Measurements from ENCODE around the gene LTBP3. TPM values are rescaled to one million over a fixed set of nuclear protein-coding genes. Genes with fewer than 3 reads are reported as not detected.
A peak's percentile ranks its signal among the peaks of the same experiment; 100 is the strongest.

LTBP3 gene
- total RNA-seq, 2 experiments from 2014 or later: 57.8 to 72.7 TPM

DNA sequence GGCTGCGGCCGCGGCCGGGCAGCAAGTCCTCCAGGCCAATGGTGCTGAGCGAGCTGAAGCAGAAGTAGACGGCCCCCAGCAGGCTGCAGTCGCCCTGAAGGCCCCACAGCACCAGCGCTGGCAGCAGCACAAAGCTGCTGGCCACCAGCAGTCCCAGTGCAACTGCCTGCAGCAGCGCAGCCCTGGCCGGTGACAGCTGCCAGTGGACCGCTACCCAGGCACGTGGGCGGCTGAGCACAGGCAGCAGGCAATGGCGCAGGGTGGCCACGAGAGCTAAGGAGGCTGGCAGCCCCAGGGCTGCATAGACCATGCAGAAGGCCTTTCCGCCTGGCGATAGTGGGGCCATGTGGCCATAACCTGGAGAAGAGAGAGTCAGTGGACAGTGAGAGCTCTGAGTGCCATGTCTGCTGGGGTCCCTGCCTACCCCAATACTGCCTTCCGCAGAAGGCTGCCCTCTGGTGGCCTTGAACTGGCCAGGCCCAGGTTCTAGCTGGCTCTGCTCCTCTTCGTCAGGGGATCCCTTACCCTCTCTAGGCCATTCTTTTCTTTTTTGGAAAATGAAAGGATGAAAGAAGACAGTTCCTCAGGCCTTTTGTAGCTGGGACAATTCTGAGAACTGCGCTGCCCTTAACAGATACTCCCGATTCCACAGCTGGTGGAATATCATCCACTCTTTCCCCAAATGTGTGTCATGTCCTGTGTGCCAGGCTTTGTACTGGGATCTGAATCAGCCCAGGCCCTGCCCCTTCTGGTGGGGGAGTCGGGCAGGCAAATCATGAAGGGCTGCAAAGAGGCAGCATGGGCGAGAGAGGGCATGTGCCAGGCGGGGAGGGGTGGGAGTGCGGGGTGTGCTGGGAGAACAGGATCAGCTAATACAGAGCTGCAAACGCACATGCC is 35.6 kb upstream of the LTBP3 start:
- intact Hi-C loops (cut with DNase I, micrococcal nuclease): loop anchor here in 1 of 2 experiments (2.0 kb wide), 1 partner anchor 19 kb away; no protein-coding TSS in a partner anchor
- peak; percentile 66 for DNase-seq
- peaks cover 10% of the 10 kb centered on the region for H3K36me3 Mint-ChIP-seq (ENCODE audit: low read depth)
- CTCF ChIA-PET: interaction anchor here (0.6 to 2.4 kb wide), 19 partner anchors 9 to 380 kb away, joined by 3 to 13 read pairs (median 4); partner anchors contain the start of genes EHBP1L1, FAM89B, PCNX3 and ZNRD2
- H3K9me3 Mint-ChIP-seq (ENCODE audit: low read depth): no peaks in the 10 kb centered on the region
- peak; percentile 39 for ATAC-seq
- H3K4me1 Mint-ChIP-seq: peaks cover 17% of the 10 kb centered on the region
- H3K27ac Mint-ChIP-seq: no peak overlapping the region
- no peaks in the 10 kb centered on the region for H3K27me3 Mint-ChIP-seq
- H3K4me3 Mint-ChIP-seq: no peak overlapping the region
- POLR2A ChIA-PET: interaction anchor here (0.6 to 1.4 kb wide), 5 partner anchors 8 to 264 kb away, joined by 3 to 4 read pairs (median 3); partner anchors contain the start of genes CFL1 and FAM89B

DNA sequence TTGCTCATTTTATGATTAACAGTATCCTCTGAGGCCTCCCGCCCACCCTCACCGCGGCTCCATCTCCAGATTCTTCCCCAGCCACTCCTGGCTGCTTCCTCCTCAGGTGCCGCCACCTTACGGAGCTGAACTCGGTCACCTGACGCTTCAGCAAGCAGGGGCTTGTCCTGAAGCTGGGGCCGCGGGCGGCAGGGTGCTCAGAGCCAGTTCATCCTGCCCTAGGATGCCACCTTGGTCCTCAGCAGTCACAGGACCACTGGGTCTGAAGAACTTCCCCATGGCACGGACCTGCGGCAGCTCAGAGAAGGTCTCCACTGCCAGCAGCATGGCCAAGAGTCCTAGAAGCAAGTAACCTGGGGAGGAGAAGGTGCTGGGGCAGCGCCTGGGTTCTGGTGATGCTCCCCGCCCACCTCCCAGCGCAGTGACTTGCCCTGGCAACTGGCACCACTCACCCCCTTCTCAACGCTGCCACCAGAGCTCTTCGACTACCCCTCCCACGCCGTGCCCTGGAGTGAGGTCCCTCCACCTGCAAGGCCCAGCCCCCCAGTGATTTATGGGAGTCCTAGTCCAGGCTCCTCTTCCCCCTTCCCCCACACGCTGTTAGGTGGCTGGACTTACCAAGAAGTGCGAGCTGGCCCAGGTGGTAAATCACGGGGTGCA is 34.8 kb upstream of the LTBP3 start:
- Mint-ChIP-seq H3K4me3 (no peak overlapping the region), H3K4me1 (peaks cover 25% of the 10 kb centered on the region), H3K36me3 (ENCODE audit: low read depth) (peaks cover 12% of the 10 kb centered on the region), H3K9me3 (ENCODE audit: low read depth) (no peaks in the 10 kb centered on the region), H3K27me3 (no peaks in the 10 kb centered on the region), H3K27ac (no peak overlapping the region)
- CTCF ChIA-PET: interaction anchor here (0.6 to 2.4 kb wide), 12 partner anchors 8 to 258 kb away, joined by 3 to 13 read pairs (median 4); partner anchors contain the start of genes EHBP1L1, PCNX3 and ZNRD2
- ATAC-seq (no peak), DNase-seq (no peak)
- POLR2A ChIA-PET: interaction anchor here (0.7 to 1.4 kb wide), 4 partner anchors 8 to 206 kb away, joined by 3 to 4 read pairs (median 3); partner anchors contain the start of gene FAM89B
- intact Hi-C loops (cut with DNase I, micrococcal nuclease): no loop called here

DNA sequence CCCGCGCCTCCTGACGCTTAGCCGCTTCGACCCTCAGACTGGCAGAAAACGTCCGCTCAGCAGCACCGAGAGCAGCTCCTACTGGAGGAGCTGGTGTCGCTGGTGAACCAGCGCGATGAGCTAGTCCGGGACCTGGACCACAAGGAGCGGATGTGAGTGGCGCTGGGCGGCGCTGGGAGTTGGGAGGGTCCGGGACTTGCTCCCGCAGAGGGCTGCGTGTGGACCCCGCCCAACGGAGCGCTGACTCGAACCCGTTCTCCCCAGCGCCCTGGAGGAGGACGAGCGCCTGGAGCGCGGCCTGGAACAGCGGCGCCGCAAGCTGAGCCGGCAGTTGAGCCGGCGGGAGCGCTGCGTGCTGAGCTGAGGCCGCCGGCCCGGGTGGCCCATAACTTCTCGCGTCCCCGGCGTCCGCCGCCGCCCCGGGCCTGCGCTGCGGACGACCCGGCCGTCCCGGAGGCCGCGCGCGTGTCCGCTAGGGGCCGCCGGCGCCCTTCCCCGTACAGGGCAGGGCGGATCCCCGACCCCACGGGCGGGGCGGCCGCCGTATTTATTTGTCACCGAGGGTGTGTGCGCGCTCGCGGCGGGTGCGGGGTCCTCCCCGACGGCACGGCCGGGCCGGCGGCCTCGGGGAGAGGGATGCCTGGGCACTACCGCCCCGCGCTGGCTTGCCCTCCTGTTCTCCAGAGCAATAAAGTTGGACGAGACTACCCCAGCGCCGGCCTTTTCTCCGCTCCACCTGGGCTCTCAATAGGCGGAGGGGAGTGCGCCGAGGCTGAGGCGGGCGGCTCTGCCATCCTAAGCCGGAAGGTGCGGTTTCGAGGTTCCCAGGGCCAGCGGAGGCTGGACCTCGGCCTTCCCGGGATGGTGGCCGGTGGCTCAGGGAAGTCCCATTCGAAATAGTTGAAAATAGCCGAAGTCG is 34.0 kb upstream of the LTBP3 start:
- Mint-ChIP-seq H3K36me3 (ENCODE audit: low read depth) (peaks cover 18% of the 10 kb centered on the region), H3K4me1 (peaks cover 33% of the 10 kb centered on the region), H3K27ac (no peak overlapping the region), H3K9me3 (ENCODE audit: low read depth) (no peaks in the 10 kb centered on the region), H3K27me3 (no peaks in the 10 kb centered on the region), H3K4me3 (no peak overlapping the region)
- ChIA-PET CTCF (interaction anchor here (0.7 to 2.4 kb wide), 8 partner anchors 8 to 51 kb away, joined by 3 to 13 read pairs (median 4); partner anchors contain the start of genes EHBP1L1, PCNX3 and ZNRD2), POLR2A (no interaction called here)
- intact Hi-C loops (cut with DNase I, micrococcal nuclease): no loop called here
- ATAC-seq: no peak
- no peak for DNase-seq

GRCh38 chr11:65590240-65590738 is 32.1 kb upstream of the LTBP3 start:
- peaks cover 27% of the 10 kb centered on the region for H3K36me3 Mint-ChIP-seq (ENCODE audit: low read depth)
- H3K9me3 Mint-ChIP-seq (ENCODE audit: low read depth): no peaks in the 10 kb centered on the region
- CTCF ChIA-PET: interaction anchor here (0.6 to 5.0 kb wide), 3 partner anchors 25 to 50 kb away, joined by 4 to 49 read pairs (median 6); no protein-coding TSS in a partner anchor
- H3K4me3 Mint-ChIP-seq: no peak overlapping the region
- intact Hi-C loops (cut with DNase I, micrococcal nuclease): no loop called here
- peaks cover 40% of the 10 kb centered on the region for H3K4me1 Mint-ChIP-seq
- POLR2A ChIA-PET: interaction anchor here (0.6 kb wide), 1 partner anchor 828 kb away, joined by 3 read pairs; no protein-coding TSS in a partner anchor
- no peaks in the 10 kb centered on the region for H3K27me3 Mint-ChIP-seq
- DNase-seq: no peak
- H3K27ac Mint-ChIP-seq: no peak overlapping the region
- ATAC-seq: no peak

- Mint-ChIP-seq H3K36me3 (ENCODE audit: low read depth) (peaks cover 27% of the 10 kb centered on the region), H3K27ac (peak overlapping the region; percentile 90), H3K27me3 (no peaks in the 10 kb centered on the region), H3K4me3 (no peak overlapping the region), H3K9me3 (ENCODE audit: low read depth) (no peaks in the 10 kb centered on the region), H3K4me1 (peaks cover 37% of the 10 kb centered on the region)
- ChIA-PET CTCF (interaction anchor here (0.6 to 5.0 kb wide), 4 partner anchors 24 to 49 kb away, joined by 4 to 49 read pairs (median 6); no protein-coding TSS in a partner anchor), POLR2A (interaction anchor here (0.6 kb wide), 1 partner anchor 828 kb away, joined by 3 read pairs; no protein-coding TSS in a partner anchor)
- DNase-seq (peak; percentile 57), ATAC-seq (peak; percentile 14)
- intact Hi-C loops (cut with DNase I, micrococcal nuclease): loop anchor here in 1 of 2 experiments (2.0 to 5.0 kb wide), 2 partner anchors 73 to 222 kb away; partner anchors contain the start of gene RELA
Measured at GRCh38 chr11:65589444-65590239, 31.5 kb upstream of the LTBP3 start.

GRCh38 chr11:65588199-65589054 is 30.3 kb upstream of the LTBP3 start:
- ATAC-seq (peak; percentile 86), DNase-seq (peak; percentile 88)
- intact Hi-C loops (cut with DNase I, micrococcal nuclease): loop anchor here (1.0 to 5.0 kb wide), 7 partner anchors 13 to 221 kb away; partner anchors contain the start of genes MAP3K11 (in 1 of the 2), RELA (in 1 of the 2) and SIPA1 (in 1 of the 2)
- H3K4me1 Mint-ChIP-seq: peaks cover 39% of the 10 kb centered on the region
- peak overlapping the region; percentile 43 for H3K4me3 Mint-ChIP-seq
- peaks cover 34% of the 10 kb centered on the region for H3K36me3 Mint-ChIP-seq (ENCODE audit: low read depth)
- no peaks in the 10 kb centered on the region for H3K9me3 Mint-ChIP-seq (ENCODE audit: low read depth)
- ChIA-PET POLR2A (interaction anchor here (0.7 to 1.2 kb wide), 6 partner anchors 11 to 135 kb away, joined by 3 to 6 read pairs (median 3); partner anchors contain the start of gene FAM89B), CTCF (interaction anchor here (0.5 to 5.0 kb wide), 27 partner anchors 12 to 1454 kb away, joined by 3 to 56 read pairs (median 3); partner anchors contain the start of genes DPF2, EHBP1L1 and ZNRD2)
- no peaks in the 10 kb centered on the region for H3K27me3 Mint-ChIP-seq
- H3K27ac Mint-ChIP-seq: peak overlapping the region; percentile 90

GRCh38 chr11:65586676-65587075 is 28.5 kb upstream of the LTBP3 start:
- Mint-ChIP-seq H3K4me3 (no peak overlapping the region), H3K27me3 (no peaks in the 10 kb centered on the region)
- intact Hi-C loops (cut with DNase I, micrococcal nuclease): loop anchor here in 1 of 2 experiments (5.0 kb wide), 1 partner anchor 219 kb away; no protein-coding TSS in a partner anchor

GRCh38 chr11:65586247-65586630 is 28.1 kb upstream of the LTBP3 start:
- DNase-seq: no peak
- no peak for ATAC-seq
- Mint-ChIP-seq H3K4me3 (no peak overlapping the region), H3K27me3 (no peaks in the 10 kb centered on the region), H3K9me3 (ENCODE audit: low read depth) (no peaks in the 10 kb centered on the region), H3K36me3 (ENCODE audit: low read depth) (peaks cover 47% of the 10 kb centered on the region), H3K4me1 (peaks cover 39% of the 10 kb centered on the region), H3K27ac (peak overlapping the region; percentile 65)
- CTCF ChIA-PET: interaction anchor here (0.9 to 5.0 kb wide), 5 partner anchors 10 to 52 kb away, joined by 3 to 56 read pairs (median 12); partner anchors contain the start of gene EHBP1L1
- POLR2A ChIA-PET: no interaction called here
- intact Hi-C loops (cut with DNase I, micrococcal nuclease): loop anchor here in 1 of 2 experiments (5.0 kb wide), 1 partner anchor 219 kb away; no protein-coding TSS in a partner anchor

More at GRCh38 chr11:65586676-65587075, 28.5 kb upstream of the LTBP3 start:
- DNase-seq (no peak), ATAC-seq (no peak)
- H3K36me3 Mint-ChIP-seq (ENCODE audit: low read depth): peaks cover 44% of the 10 kb centered on the region
- ChIA-PET CTCF (interaction anchor here (0.9 to 5.0 kb wide), 6 partner anchors 10 to 52 kb away, joined by 3 to 56 read pairs (median 10); partner anchors contain the start of gene EHBP1L1), POLR2A (no interaction called here)
- H3K4me1 Mint-ChIP-seq: peaks cover 39% of the 10 kb centered on the region
- peak overlapping the region; percentile 65 for H3K27ac Mint-ChIP-seq
- no peaks in the 10 kb centered on the region for H3K9me3 Mint-ChIP-seq (ENCODE audit: low read depth)
